Measurements from ENCODE around the gene STYXL2.

- TF ChIP-seq CTCF (IDR thresholded peaks at IDR 0.05), result no peak
- TF ChIP-seq POLR2A (IDR thresholded peaks at IDR 0.05), result no peak
- no peak for TF ChIP-seq POLR2AphosphoS5 (IDR thresholded peaks at IDR 0.05; ENCODE audit: insufficient read depth in 1 of 2, low read depth in 1 of 2)
Observed at GRCh38 chr1:167051907-167052306, 42.0 kb upstream of the STYXL2 start.
